K562 (cell line): Measurements from ENCODE around the gene UROD. TPM values are rescaled to one million over a fixed set of nuclear protein-coding genes. Genes with fewer than 3 reads are reported as not detected.

Experiments
- CBX1 ChIP-seq: sonication (generic); IDR thresholded peaks from 2 replicates; pipeline ENCODE4 v1.6.1; 2016; ENCODE audit warnings: antibody characterized with exemption, low read depth, mild to moderate bottlenecking
- FOXJ2 ChIP-seq: fragments of 200-800 bp; sonication (Bioruptor generic); IDR thresholded peaks from 2 replicates; pipeline ENCODE4 v1.6.1; 2016; ENCODE audit warnings: missing genetic modification characterization, missing compliant biosample characterization
- GATAD2A ChIP-seq: fragments of 450-650 bp; IDR thresholded peaks from 2 replicates; pipeline ENCODE4 v1.6.1; 2017
- HDAC8 ChIP-seq: fragments of 450-650 bp; IDR thresholded peaks from 2 replicates; pipeline ENCODE4 v1.6.1; 2016; ENCODE audit warnings: mild to moderate bottlenecking, missing genetic modification characterization, moderate library complexity, missing compliant biosample characterization
- HNRNPL ChIP-seq: fragments of 200-400 bp; formaldehyde crosslinking; IDR thresholded peaks from 2 replicates; pipeline ENCODE4 v1.6.1; 2017; ENCODE audit warnings: low read depth, mild to moderate bottlenecking, low read length
- KAT7 ChIP-seq: sonication (generic); formaldehyde crosslinking; IDR thresholded peaks from 2 replicates; pipeline ENCODE4 v1.8.0; 2022; ENCODE audit warnings: missing genetic modification reagents, mild to moderate bottlenecking, borderline replicate concordance
- ZNF3 ChIP-seq: fragments of 250-450 bp; sonication (Bioruptor Pico); IDR thresholded peaks from 2 replicates; pipeline ENCODE4 v1.5.0; 2021; ENCODE audit warnings: mild to moderate bottlenecking, moderate library complexity
- ZNF766 ChIP-seq: fragments of 200-800 bp; sonication (Bioruptor generic); conservative IDR thresholded peaks from 2 replicates; pipeline ENCODE4 v1.6.1; 2016; ENCODE audit warnings: missing genetic modification characterization, missing compliant biosample characterization
- polyA plus RNA-seq, 8 experiments: library from polyadenylated mRNA; depleted of rRNA in 4 of 8; stranded (reverse) in 5 of 8; unstranded in 3 of 8; fragments of >200 nt; fragmentation: Nextera tagmentation in 2 of 8; fragmentation: Illumina TruSeq in 1 of 8; extraction: Ambion mirVana in 2 of 8; extraction: Trizol in 1 of 8; gene quantifications; 2 replicates each; pipeline versions ENCODE4 v1.2.1 to v1.2.3, GENCODE V29; 2011 to 2014; ENCODE audit warnings: inconsistent platforms in 1 of 8, missing spikeins in 1 of 8
- total RNA-seq, 7 experiments: library from RNA; depleted of rRNA in 6 of 7; stranded (reverse); fragments of >200 nt in 6 of 7; fragmentation: Illumina TruSeq in 2 of 7; extraction: Trizol in 2 of 7; gene quantifications; 2 replicates each; pipeline versions ENCODE4 v1.2.1 to v1.2.3, GENCODE V29; 2011 to 2021; ENCODE audit warnings: low replicate concordance in 1 of 7
- TF ChIP-seq, protein P1 (sequence below): fragments of 250-450 bp; sonication (Bioruptor Pico); IDR thresholded peaks from 2 replicates; pipeline ENCODE4 v1.5.0; 2021
- TF ChIP-seq, protein P2 (sequence below): fragments of 250-450 bp; sonication (Bioruptor Pico); IDR thresholded peaks from 2 replicates; pipeline ENCODE4 v1.8.0; 2021; ENCODE audit warnings: moderate library complexity, mild to moderate bottlenecking, inconsistent platforms
- TF ChIP-seq, protein P3 (sequence below): sonication (generic); formaldehyde crosslinking; IDR thresholded peaks from 2 replicates; pipeline ENCODE4 v1.9.0; 2022; ENCODE audit warnings: mild to moderate bottlenecking, missing genetic modification reagents
- TF ChIP-seq, protein P4 (sequence below): IDR thresholded peaks from 2 replicates; pipeline ENCODE4 v1.6.1; 2016; ENCODE audit warnings: missing genetic modification characterization, missing compliant biosample characterization
- TF ChIP-seq, protein P5 (sequence below), 3 experiments: fragments of 200-800 bp in 1 of 3; sonication (Bioruptor generic) in 1 of 3; sonication (generic) in 1 of 3; formaldehyde crosslinking in 1 of 3; IDR thresholded peaks; 2 replicates each; pipeline versions ENCODE4 v1.6.1 to v1.8.0; 2016 to 2022; ENCODE audit warnings: mild to moderate bottlenecking in 2 of 3, missing compliant biosample characterization in 2 of 3, missing genetic modification characterization in 2 of 3, missing genetic modification reagents in 1 of 3
- TF ChIP-seq, protein P6 (sequence below): sonication (generic); formaldehyde crosslinking; IDR thresholded peaks from 2 replicates; pipeline ENCODE4 v1.8.0; 2023; ENCODE audit warnings: mild to moderate bottlenecking, missing genetic modification reagents
- TF ChIP-seq, protein P7 (sequence below): fragments of 450-650 bp; IDR thresholded peaks from 2 replicates; pipeline ENCODE4 v1.6.1; 2018; ENCODE audit warnings: mild to moderate bottlenecking, low read depth; ENCODE audit not compliant: partially characterized antibody

The UROD gene
- total and polyA plus RNA-seq, 9 of the 15 experiments (the other 6 are each of a cell fraction or from before 2014, with no cell fraction given): 533 to 2,933 (median 1,100) TPM

DNA sequence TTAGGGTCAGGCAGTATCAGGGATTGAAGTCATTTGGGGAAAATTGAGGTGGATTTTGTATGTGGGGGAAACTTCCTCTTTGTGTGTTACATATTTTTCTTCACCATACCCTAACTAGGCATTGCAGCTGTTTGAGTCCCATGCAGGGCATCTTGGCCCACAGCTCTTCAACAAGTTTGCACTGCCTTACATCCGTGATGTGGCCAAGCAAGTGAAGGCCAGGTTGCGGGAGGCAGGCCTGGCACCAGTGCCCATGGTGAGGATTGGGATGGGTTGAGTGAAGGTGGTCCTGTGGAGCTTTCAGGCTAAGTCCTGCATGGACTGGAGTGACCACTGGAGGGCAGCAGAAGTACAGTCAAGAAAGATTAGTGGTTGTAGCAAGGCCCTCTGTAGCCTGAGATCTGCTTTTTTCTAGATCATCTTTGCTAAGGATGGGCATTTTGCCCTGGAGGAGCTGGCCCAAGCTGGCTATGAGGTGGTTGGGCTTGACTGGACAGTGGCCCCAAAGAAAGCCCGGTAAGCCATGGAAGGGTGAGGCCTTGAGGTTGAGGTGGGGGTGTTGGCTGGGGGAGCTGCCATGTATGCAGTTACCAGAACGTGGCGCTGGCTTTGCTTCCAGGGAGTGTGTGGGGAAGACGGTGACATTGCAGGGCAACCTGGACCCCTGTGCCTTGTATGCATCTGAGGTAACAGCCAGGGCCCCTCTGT, 2.4 kb downstream of the UROD start (continued):
- TF ChIP-seq FOXJ2 (tag): no peak
- TF ChIP-seq, protein P1, sequence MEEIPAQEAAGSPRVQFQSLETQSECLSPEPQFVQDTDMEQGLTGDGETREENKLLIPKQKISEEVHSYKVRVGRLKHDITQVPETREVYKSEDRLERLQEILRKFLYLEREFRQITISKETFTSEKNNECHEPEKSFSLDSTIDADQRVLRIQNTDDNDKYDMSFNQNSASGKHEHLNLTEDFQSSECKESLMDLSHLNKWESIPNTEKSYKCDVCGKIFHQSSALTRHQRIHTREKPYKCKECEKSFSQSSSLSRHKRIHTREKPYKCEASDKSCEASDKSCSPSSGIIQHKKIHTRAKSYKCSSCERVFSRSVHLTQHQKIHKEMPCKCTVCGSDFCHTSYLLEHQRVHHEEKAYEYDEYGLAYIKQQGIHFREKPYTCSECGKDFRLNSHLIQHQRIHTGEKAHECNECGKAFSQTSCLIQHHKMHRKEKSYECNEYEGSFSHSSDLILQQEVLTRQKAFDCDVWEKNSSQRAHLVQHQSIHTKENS (CRISPR knock-in tag): no peak
- TF ChIP-seq HDAC8: 0 out of 2 replicates have a peak, but pooled peaks have one; percentile 19
- TF ChIP-seq, protein P2, sequence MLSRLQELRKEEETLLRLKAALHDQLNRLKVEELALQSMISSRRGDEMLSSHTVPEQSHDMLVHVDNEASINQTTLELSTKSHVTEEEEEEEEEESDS (CRISPR knock-in tag): no peak
- TF ChIP-seq GATAD2A: 0 out of 2 replicates have a peak, but pooled peaks have one; percentile 43
- no peak for TF ChIP-seq HNRNPL
- no peak for TF ChIP-seq KAT7 (CRISPR knock-in tag)
- TF ChIP-seq, protein P3, sequence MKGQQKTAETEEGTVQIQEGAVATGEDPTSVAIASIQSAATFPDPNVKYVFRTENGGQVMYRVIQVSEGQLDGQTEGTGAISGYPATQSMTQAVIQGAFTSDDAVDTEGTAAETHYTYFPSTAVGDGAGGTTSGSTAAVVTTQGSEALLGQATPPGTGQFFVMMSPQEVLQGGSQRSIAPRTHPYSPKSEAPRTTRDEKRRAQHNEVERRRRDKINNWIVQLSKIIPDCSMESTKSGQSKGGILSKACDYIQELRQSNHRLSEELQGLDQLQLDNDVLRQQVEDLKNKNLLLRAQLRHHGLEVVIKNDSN (CRISPR knock-in tag): no peak
- TF ChIP-seq, protein P4, sequence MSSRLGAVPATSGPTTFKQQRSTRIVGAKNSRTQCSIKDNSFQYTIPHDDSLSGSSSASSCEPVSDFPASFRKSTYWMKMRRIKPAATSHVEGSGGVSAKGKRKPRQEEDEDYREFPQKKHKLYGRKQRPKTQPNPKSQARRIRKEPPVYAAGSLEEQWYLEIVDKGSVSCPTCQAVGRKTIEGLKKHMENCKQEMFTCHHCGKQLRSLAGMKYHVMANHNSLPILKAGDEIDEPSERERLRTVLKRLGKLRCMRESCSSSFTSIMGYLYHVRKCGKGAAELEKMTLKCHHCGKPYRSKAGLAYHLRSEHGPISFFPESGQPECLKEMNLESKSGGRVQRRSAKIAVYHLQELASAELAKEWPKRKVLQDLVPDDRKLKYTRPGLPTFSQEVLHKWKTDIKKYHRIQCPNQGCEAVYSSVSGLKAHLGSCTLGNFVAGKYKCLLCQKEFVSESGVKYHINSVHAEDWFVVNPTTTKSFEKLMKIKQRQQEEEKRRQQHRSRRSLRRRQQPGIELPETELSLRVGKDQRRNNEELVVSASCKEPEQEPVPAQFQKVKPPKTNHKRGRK (tag): no peak
- no peak for TF ChIP-seq ZNF766 (CRISPR knock-in tag)
- TF ChIP-seq, protein P5, sequence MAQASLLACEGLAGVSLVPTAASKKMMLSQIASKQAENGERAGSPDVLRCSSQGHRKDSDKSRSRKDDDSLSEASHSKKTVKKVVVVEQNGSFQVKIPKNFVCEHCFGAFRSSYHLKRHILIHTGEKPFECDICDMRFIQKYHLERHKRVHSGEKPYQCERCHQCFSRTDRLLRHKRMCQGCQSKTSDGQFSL (CRISPR knock-in tag; IDR thresholded peaks at IDR 0.05): peak; percentile 92
- TF ChIP-seq, protein P5 (tag; IDR thresholded peaks at IDR 0.05): peak in 1 of 2 experiments; percentile 82; a peak in 2 of 4 replicates
- no peak for TF ChIP-seq ZNF3 (CRISPR knock-in tag)
- TF ChIP-seq, protein P6, sequence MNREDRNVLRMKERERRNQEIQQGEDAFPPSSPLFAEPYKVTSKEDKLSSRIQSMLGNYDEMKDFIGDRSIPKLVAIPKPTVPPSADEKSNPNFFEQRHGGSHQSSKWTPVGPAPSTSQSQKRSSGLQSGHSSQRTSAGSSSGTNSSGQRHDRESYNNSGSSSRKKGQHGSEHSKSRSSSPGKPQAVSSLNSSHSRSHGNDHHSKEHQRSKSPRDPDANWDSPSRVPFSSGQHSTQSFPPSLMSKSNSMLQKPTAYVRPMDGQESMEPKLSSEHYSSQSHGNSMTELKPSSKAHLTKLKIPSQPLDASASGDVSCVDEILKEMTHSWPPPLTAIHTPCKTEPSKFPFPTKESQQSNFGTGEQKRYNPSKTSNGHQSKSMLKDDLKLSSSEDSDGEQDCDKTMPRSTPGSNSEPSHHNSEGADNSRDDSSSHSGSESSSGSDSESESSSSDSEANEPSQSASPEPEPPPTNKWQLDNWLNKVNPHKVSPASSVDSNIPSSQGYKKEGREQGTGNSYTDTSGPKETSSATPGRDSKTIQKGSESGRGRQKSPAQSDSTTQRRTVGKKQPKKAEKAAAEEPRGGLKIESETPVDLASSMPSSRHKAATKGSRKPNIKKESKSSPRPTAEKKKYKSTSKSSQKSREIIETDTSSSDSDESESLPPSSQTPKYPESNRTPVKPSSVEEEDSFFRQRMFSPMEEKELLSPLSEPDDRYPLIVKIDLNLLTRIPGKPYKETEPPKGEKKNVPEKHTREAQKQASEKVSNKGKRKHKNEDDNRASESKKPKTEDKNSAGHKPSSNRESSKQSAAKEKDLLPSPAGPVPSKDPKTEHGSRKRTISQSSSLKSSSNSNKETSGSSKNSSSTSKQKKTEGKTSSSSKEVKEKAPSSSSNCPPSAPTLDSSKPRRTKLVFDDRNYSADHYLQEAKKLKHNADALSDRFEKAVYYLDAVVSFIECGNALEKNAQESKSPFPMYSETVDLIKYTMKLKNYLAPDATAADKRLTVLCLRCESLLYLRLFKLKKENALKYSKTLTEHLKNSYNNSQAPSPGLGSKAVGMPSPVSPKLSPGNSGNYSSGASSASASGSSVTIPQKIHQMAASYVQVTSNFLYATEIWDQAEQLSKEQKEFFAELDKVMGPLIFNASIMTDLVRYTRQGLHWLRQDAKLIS (CRISPR knock-in tag): 0 out of 2 replicates have a peak, but pooled peaks have one; percentile 87
- no peak for TF ChIP-seq CBX1
- TF ChIP-seq, protein P7, sequence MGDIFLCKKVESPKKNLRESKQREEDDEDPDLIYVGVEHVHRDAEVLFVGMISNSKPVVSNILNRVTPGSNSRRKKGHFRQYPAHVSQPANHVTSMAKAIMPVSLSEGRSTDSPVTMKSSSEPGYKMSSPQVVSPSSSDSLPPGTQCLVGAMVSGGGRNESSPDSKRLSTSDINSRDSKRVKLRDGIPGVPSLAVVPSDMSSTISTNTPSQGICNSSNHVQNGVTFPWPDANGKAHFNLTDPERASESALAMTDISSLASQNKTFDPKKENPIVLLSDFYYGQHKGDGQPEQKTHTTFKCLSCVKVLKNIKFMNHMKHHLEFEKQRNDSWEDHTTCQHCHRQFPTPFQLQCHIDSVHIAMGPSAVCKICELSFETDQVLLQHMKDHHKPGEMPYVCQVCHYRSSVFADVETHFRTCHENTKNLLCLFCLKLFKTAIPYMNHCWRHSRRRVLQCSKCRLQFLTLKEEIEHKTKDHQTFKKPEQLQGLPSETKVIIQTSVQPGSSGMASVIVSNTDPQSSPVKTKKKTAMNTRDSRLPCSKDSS: no peak
